ENCODE measurements around the gene DDIT4. TPM values are rescaled to one million over a fixed set of nuclear protein-coding genes. Genes with fewer than 3 reads are reported as not detected.

DDIT4 gene
- total RNA-seq, 1 donor from 2014 or later, result 257 TPM

- Mint-ChIP-seq H3K27ac (no peak overlapping the region), H3K4me3 (peak overlapping the region; percentile 96), H3K36me3 (peaks cover 20% of the 10 kb centered on the region), H3K4me1 (peaks cover 46% of the 10 kb centered on the region), H3K27me3 (ENCODE audit: insufficient read depth, low read depth) (peaks cover 9% of the 10 kb centered on the region), H3K9me3 (no peaks in the 10 kb centered on the region)
- Histone ChIP-seq H3K79me2 (ENCODE audit: low read depth) (peaks cover 28% of the 10 kb centered on the region), H3K4me3 (peak overlapping the region; percentile 96), H3K27me3 (no peaks in the 10 kb centered on the region), H2AFZ (replicated peaks) (no peak overlapping the region), H3F3A (ENCODE audit: low read depth) (peaks cover 63% of the 10 kb centered on the region), H3K27ac (peak overlapping the region; percentile 80), H4K20me1 (ENCODE audit: low read depth) (peaks cover 47% of the 10 kb centered on the region), H3K9me3 (ENCODE audit: low read depth) (no peaks in the 10 kb centered on the region), H3K4me2 (peak overlapping the region; percentile 96), H3K4me1 (peaks cover 21% of the 10 kb centered on the region), H3K9ac (no peak overlapping the region), H3K36me3 (peaks cover 5% of the 10 kb centered on the region)
- no peak for DNase-seq (ENCODE audit: low spot score)
- TF ChIP-seq EZH2phosphoT487 (IDR thresholded peaks at IDR 0.05) (no peak), EZH2 (IDR thresholded peaks at IDR 0.05) (no peak), CTCF (IDR thresholded peaks at IDR 0.05) (no peak)
Observed at GRCh38 chr10:72276421-72277339, 3.0 kb downstream of the DDIT4 start.

- Histone ChIP-seq H3K4me2 (no peak overlapping the region), H3K9ac (no peak overlapping the region), H3K9me3 (ENCODE audit: low read depth) (no peaks in the 10 kb centered on the region), H3K79me2 (ENCODE audit: low read depth) (peaks cover 28% of the 10 kb centered on the region), H3F3A (ENCODE audit: low read depth) (peaks cover 57% of the 10 kb centered on the region), H3K4me3 (no peak overlapping the region), H3K27me3 (no peaks in the 10 kb centered on the region), H3K36me3 (peaks cover 5% of the 10 kb centered on the region), H3K27ac (peak overlapping the region; percentile 80), H3K4me1 (peaks cover 16% of the 10 kb centered on the region), H2AFZ (replicated peaks) (no peak overlapping the region), H4K20me1 (ENCODE audit: low read depth) (peaks cover 47% of the 10 kb centered on the region)
- Mint-ChIP-seq H3K9me3 (no peaks in the 10 kb centered on the region), H3K27ac (no peak overlapping the region), H3K4me1 (peaks cover 38% of the 10 kb centered on the region), H3K4me3 (peak overlapping the region; percentile 52), H3K27me3 (ENCODE audit: insufficient read depth, low read depth) (peaks cover 9% of the 10 kb centered on the region), H3K36me3 (peaks cover 20% of the 10 kb centered on the region)
- no peak for DNase-seq (ENCODE audit: low spot score)
- no peak for TF ChIP-seq CTCF (IDR thresholded peaks at IDR 0.05)
- TF ChIP-seq EZH2phosphoT487 (IDR thresholded peaks at IDR 0.05), result no peak
- TF ChIP-seq EZH2 (IDR thresholded peaks at IDR 0.05), result no peak
Observed at GRCh38 chr10:72277340-72277995, 3.7 kb downstream of the DDIT4 start.

GRCh38 chr10:72277996-72278667 lies 4.4 kb downstream of the DDIT4 start:
- no peaks in the 10 kb centered on the region for H3K27me3 ChIP-seq
- H3K4me3 ChIP-seq, result no peak overlapping the region
- H3K36me3 ChIP-seq, result peaks cover 5% of the 10 kb centered on the region
- Mint-ChIP-seq H3K9me3 (no peaks in the 10 kb centered on the region), H3K36me3 (peaks cover 20% of the 10 kb centered on the region), H3K4me3 (no peak overlapping the region), H3K4me1 (peaks cover 35% of the 10 kb centered on the region), H3K27me3 (ENCODE audit: insufficient read depth, low read depth) (peaks cover 9% of the 10 kb centered on the region), H3K27ac (peak overlapping the region; percentile 83)
- no peak overlapping the region for H2AFZ ChIP-seq (replicated peaks)
- H3K79me2 ChIP-seq (ENCODE audit: low read depth), result peaks cover 28% of the 10 kb centered on the region
- H3K4me2 ChIP-seq, result no peak overlapping the region
- peaks cover 47% of the 10 kb centered on the region for H4K20me1 ChIP-seq (ENCODE audit: low read depth)
- H3K9ac ChIP-seq, result no peak overlapping the region
- no peak for DNase-seq (ENCODE audit: low spot score)
- H3K4me1 ChIP-seq, result peaks cover 13% of the 10 kb centered on the region
- TF ChIP-seq EZH2phosphoT487 (IDR thresholded peaks at IDR 0.05) (no peak), EZH2 (IDR thresholded peaks at IDR 0.05) (no peak), CTCF (IDR thresholded peaks at IDR 0.05) (no peak)
- peaks cover 51% of the 10 kb centered on the region for H3F3A ChIP-seq (ENCODE audit: low read depth)
- H3K9me3 ChIP-seq (ENCODE audit: low read depth), result no peaks in the 10 kb centered on the region
- peak overlapping the region; percentile 80 for H3K27ac ChIP-seq

All from neural progenitor cell (in vitro differentiated cells).